ENCODE results near the gene ANKRD52.

ANKRD52 gene

GRCh38 chr12:56236985-56237384, 21.2 kb downstream of the ANKRD52 start:
- DNase-seq: no peak

- no peak for DNase-seq
Observed at GRCh38 chr12:56236091-56236490, 22.1 kb downstream of the ANKRD52 start.

DNA sequence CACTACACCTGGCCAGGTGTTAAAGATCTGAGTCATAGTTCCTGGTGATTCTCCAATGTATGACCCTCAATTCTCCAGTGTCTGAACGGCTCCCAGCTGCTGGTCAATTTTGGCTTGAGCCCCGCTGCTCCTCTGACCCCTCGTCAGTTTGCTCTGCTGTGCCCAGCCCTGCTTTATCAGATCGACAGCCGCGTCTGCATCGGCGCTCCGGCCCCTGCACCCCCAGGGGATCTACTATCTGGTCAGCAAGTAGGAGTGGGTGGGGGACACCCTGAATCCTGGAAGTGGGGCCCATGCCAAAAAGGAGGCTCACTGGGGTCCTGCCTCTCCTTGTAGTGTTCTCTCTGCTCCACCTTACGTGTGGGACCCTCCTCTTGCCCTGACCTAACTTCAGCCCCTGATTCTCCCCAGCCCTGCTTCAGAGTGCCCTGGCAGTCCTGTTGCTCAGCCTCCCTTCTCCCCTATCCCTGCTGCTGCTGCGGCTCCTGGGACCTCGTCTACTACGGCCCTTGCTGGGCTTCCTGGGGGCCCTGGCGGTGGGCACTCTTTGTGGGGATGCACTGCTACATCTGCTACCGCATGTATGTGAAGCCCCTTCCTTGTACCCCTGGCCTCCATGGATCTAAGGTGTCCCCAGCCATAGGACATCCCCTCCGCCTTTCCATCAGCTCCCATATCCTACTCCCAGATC, 23.3 kb downstream of the ANKRD52 start:
- DNase-seq: no peak

GRCh38 chr12:56231184-56231582, 27.0 kb downstream of the ANKRD52 start:
- DNase-seq: no peak

- DNase-seq: no peak
Observed at GRCh38 chr12:56230432-56231183, 27.6 kb downstream of the ANKRD52 start.

- no peak for DNase-seq
Observed at GRCh38 chr12:56229916-56230431, 28.2 kb downstream of the ANKRD52 start, which contains the start of gene SLC39A5. Gene SLC39A5 (plus strand): TSS chr12:56230051. CDS start chr12:56231275, 1,224 bp downstream.

GRCh38 chr12:56229082-56229481, 29.1 kb downstream of the ANKRD52 start:
- DNase-seq: no peak

DNA sequence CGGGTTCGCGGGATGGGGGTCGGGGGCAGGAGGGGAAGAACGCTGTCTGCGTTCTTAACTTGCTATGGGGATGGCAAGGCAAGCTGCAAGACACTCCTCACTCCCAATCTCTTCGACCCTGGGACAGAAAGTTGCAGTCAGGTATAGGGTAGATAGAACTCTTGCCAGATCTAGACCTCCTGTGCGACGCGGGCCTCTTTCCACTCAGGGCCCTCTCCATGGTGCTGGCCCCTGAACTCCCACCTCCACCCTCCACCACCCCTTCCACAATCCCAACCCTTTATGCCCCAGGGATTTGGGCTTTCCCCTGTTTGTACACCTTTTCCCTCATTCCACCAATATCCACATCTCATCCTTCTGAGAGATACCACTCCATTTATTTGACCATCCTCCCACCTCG, 33.2 kb downstream of the ANKRD52 start:
- DNase-seq: no peak

- DNase-seq: peak; percentile 88
Observed at GRCh38 chr12:56224102-56224701, 34.0 kb downstream of the ANKRD52 start, which contains the start of gene NABP2. Gene NABP2 (plus strand): TSS chr12:56224342. CDS start chr12:56224857, 515 bp downstream.

- DNase-seq: no peak
Observed at GRCh38 chr12:56223571-56224101, 34.5 kb downstream of the ANKRD52 start.

GRCh38 chr12:56222531-56222895, 35.7 kb downstream of the ANKRD52 start:
- DNase-seq: no peak

- peak; percentile 82 for DNase-seq
Observed at GRCh38 chr12:56221757-56222530, 36.2 kb downstream of the ANKRD52 start, which contains the start of gene RNF41. Gene RNF41 (minus strand): TSS chr12:56221922. CDS start chr12:56214047, 7,875 bp downstream.

- no peak for DNase-seq
Observed at GRCh38 chr12:56221232-56221756, 36.9 kb downstream of the ANKRD52 start.

GRCh38 chr12:56220611-56221231, 37.5 kb downstream of the ANKRD52 start:
- DNase-seq: no peak

- DNase-seq: no peak
Observed at GRCh38 chr12:56219840-56220239, 38.3 kb downstream of the ANKRD52 start.

DNA sequence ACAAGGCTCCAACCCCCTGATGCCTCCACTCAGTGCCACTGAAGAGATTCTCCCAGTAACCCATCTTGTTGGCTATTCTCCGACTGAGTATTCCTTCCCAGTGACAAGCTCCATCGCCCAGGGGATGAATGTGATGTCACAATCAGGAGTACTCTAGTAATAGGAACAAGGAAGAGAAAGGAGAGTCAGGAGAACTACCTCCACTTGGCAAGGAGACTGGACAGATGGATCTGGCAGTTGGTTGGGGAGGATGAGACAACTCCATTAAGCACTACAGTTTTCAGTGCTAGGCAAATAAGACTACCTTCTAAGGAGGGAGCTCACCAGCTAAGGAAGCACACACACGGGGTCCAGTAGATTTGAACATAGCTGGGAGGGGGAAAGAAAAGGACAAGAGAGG, 41.7 kb downstream of the ANKRD52 start:
- no peak for DNase-seq

GRCh38 chr12:56213878-56214277, 44.3 kb downstream of the ANKRD52 start:
- DNase-seq: no peak

DNA sequence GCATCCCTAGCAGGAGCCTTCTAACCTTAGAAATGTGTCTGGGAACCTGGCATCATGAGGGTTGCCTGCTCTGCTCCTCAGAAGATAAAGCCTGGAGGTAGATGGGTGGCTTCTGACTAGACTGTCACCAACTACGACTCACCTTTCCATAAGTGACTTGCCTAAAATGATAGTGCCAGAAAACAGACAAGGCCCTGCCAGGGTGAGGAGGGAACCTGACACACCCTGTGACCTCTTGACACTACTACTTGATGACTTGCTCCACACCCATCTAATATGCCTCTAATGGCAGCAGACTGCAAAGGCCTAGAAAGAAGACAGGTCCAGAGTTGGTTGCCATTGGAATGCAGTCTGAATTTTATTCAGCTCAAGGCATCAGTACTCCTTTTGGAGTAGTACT, 45.8 kb downstream of the ANKRD52 start:
- DNase-seq: no peak

- no peak for DNase-seq
Observed at GRCh38 chr12:56208006-56208405, 50.2 kb downstream of the ANKRD52 start.

GRCh38 chr12:56206452-56207166, 51.6 kb downstream of the ANKRD52 start:
- peak; percentile 1 for DNase-seq

DNA sequence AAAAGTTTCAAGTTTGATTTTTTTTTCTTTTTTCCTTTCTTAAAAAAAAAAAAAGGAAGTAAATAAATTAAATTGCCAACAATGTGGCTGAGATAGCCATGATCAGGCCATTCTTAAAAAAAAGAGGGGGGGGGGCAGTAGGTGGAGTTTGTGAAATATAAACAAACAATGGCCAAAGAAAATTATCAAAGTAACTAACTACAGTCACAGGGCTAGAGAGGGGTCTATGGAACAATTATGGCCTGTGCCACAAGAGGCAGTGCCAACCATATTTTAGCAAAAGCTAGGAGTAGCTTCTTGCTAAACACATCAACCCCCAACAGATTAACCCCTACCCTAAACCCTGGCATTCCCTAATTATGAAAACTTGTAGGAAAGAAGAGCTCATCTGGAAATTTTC, 52.7 kb downstream of the ANKRD52 start:
- no peak for DNase-seq

Data from effector CD8-positive, alpha-beta T cell (primary cell).